SH-SY5Y (cell line): Measurements from ENCODE around the gene TNNI2.

Experiments
- GATA2 ChIP-seq: IDR thresholded peaks from 2 replicates; pipeline ENCODE4 v1.6.1; 2011; ENCODE audit warnings: mild to moderate bottlenecking, low read depth, low read length
- GATA3 ChIP-seq: IDR thresholded peaks from 2 replicates; pipeline ENCODE4 v1.6.1; 2011; ENCODE audit warnings: low read depth, mild to moderate bottlenecking, low read length, moderate library complexity

DNA sequence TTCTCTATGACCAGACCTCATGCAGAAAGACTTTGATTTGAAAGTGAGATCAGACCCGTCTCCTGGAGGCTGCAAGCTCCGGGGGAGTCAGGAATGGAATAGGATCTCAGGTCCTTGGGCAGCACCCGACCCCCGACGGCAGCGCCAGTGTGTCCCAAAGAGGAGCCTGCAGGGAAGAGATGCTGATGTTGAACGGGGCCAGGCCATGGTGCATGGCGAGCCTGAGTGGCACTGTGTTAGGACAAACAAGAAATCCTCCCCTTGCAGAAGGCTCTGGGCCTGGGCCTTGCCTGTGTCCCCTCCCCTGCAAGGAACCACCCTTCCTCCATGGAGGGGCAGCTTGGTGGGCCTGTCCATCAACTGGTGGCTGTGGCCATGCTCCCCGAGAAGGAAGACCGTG lies 24.1 kb upstream of the TNNI2 start:
- TF ChIP-seq GATA2 (no peak), GATA3 (no peak)
